HL-60/S4 treated with retinoic acid at 250 ng/mL for 4 days and 3 days (cell line): ENCODE results near the gene RASSF8.

Source experiments
- in situ Hi-C: fragments of 300-500 bp; cut with MboI; formaldehyde crosslinking; loops from 2 replicates; pipeline ENCODE4 v1.7.0; 2022; ENCODE audit warnings: low sequenced_read_pairs

The RASSF8 gene

GRCh38 chr12:26122061-26122680 lies 163.7 kb downstream of the RASSF8 start:
- in situ Hi-C loops = no loop called here

GRCh38 chr12:26122681-26123481 lies 164.4 kb downstream of the RASSF8 start:
- in situ Hi-C loops = no loop called here

GRCh38 chr12:26123482-26123980 lies 165.0 kb downstream of the RASSF8 start:
- in situ Hi-C loops = no loop called here

- in situ Hi-C loops = no loop called here
These were observed 166.2 kb downstream of the RASSF8 start, which contains the start of gene BHLHE41 for GRCh38 chr12:26124446-26125399. Gene BHLHE41 (minus strand): TSS chr12:26125037. CDS start chr12:26124779, 258 bp downstream.

GRCh38 chr12:26125400-26126339 lies 167.2 kb downstream of the RASSF8 start:
- in situ Hi-C loops = no loop called here

- in situ Hi-C loops = no loop called here
These were observed 168.1 kb downstream of the RASSF8 start for GRCh38 chr12:26126340-26127284.

- in situ Hi-C loops = no loop called here
These were observed 168.9 kb downstream of the RASSF8 start for GRCh38 chr12:26127404-26127803.

- in situ Hi-C loops = no loop called here
These were observed 169.7 kb downstream of the RASSF8 start for GRCh38 chr12:26128168-26128567.
